Parathyroid adenoma (tissue), 2 donors: ENCODE data around the gene HSD17B1.

Experiments
- H2AFZ ChIP-seq: fragments of 300-600 bp; sonication (generic); one replicate; pipeline ENCODE4 v1.7.0; 2017; ENCODE audit warnings: antibody characterized with exemption, mild to moderate bottlenecking
- H3K27ac ChIP-seq: fragments of 300-600 bp; sonication (generic); one replicate; pipeline ENCODE4 v1.7.0; 2017
- H3K27me3 ChIP-seq: fragments of 300-600 bp; sonication (generic); one replicate; pipeline ENCODE4 v1.7.0; 2017; ENCODE audit warnings: low read length; ENCODE audit not compliant: control insufficient read depth, insufficient read depth
- H3K36me3 ChIP-seq: fragments of 300-600 bp; sonication (generic); one replicate; pipeline ENCODE4 v1.7.0; 2017; ENCODE audit warnings: low read length; ENCODE audit not compliant: control insufficient read depth, insufficient read depth
- H3K4me1 ChIP-seq: fragments of 300-600 bp; sonication (generic); one replicate; pipeline ENCODE4 v1.7.0; 2017; ENCODE audit warnings: control low read depth
- H3K4me2 ChIP-seq: fragments of 300-600 bp; sonication (generic); one replicate; pipeline ENCODE4 v1.7.0; 2017; ENCODE audit warnings: low read length
- H3K4me3 ChIP-seq: fragments of 300-600 bp; sonication (generic); one replicate; pipeline ENCODE4 v1.7.0; 2017; ENCODE audit warnings: low read depth, low read length
- H3K79me2 ChIP-seq: fragments of 300-600 bp; sonication (generic); one replicate; pipeline ENCODE4 v1.7.0; 2017; ENCODE audit warnings: control low read depth
- H3K9ac ChIP-seq: fragments of 300-600 bp; sonication (generic); one replicate; pipeline ENCODE4 v1.7.0; 2017; ENCODE audit warnings: mild to moderate bottlenecking
- H3K9me3 ChIP-seq: fragments of 300-600 bp; sonication (generic); one replicate; pipeline ENCODE4 v1.7.0; 2017; ENCODE audit warnings: low read length; ENCODE audit not compliant: control insufficient read depth
- TF ChIP-seq, protein P1 (sequence below): fragments of 300-600 bp; sonication (generic); IDR thresholded peaks from one replicate; pipeline ENCODE4 v1.7.0; 2017; ENCODE audit warnings: antibody characterized with exemption, mild to moderate bottlenecking
- donor health status: primary hyperparathyroidism.

HSD17B1 gene

GRCh38 chr17:42563143-42563509 is 10.4 kb downstream of the HSD17B1 start:
- peaks cover 29% of the 10 kb centered on the region for H3K79me2 ChIP-seq
- H3K4me3 ChIP-seq = peak overlapping the region; percentile 81
- H3K9me3 ChIP-seq = no peaks in the 10 kb centered on the region
- H3K36me3 ChIP-seq = no peaks in the 10 kb centered on the region
- peaks cover 24% of the 10 kb centered on the region for H3K4me1 ChIP-seq
- no peak overlapping the region for H2AFZ ChIP-seq
- TF ChIP-seq, protein P1, sequence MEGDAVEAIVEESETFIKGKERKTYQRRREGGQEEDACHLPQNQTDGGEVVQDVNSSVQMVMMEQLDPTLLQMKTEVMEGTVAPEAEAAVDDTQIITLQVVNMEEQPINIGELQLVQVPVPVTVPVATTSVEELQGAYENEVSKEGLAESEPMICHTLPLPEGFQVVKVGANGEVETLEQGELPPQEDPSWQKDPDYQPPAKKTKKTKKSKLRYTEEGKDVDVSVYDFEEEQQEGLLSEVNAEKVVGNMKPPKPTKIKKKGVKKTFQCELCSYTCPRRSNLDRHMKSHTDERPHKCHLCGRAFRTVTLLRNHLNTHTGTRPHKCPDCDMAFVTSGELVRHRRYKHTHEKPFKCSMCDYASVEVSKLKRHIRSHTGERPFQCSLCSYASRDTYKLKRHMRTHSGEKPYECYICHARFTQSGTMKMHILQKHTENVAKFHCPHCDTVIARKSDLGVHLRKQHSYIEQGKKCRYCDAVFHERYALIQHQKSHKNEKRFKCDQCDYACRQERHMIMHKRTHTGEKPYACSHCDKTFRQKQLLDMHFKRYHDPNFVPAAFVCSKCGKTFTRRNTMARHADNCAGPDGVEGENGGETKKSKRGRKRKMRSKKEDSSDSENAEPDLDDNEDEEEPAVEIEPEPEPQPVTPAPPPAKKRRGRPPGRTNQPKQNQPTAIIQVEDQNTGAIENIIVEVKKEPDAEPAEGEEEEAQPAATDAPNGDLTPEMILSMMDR = no peak
- H3K4me2 ChIP-seq = peak overlapping the region; percentile 91
- no peaks in the 10 kb centered on the region for H3K27me3 ChIP-seq
- H3K27ac ChIP-seq = no peak overlapping the region
- H3K9ac ChIP-seq = peak overlapping the region; percentile 56

DNA sequence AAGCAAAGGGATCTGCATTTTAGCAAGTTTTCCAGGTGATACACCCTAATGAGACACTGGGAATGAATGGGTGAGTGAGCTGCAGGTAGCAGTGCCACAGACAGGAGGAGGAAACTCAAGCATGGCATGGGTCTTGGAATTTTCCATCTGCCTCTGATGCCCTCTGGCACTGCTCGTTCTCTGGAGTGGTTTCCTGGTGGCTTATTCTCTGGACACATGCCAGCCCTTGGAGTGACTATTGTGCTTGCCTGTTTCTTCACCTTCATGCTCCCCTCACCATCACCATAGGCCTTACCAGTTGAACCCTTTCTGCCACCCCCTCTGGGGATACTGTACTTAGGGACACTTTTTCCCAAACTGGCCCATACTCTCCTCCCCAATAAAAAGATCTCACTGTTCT is 10.8 kb downstream of the HSD17B1 start:
- Histone ChIP-seq H3K4me2 (peak overlapping the region; percentile 91), H3K27ac (no peak overlapping the region), H3K9me3 (no peaks in the 10 kb centered on the region), H3K9ac (no peak overlapping the region), H3K79me2 (peaks cover 29% of the 10 kb centered on the region), H3K27me3 (no peaks in the 10 kb centered on the region), H3K4me1 (peaks cover 24% of the 10 kb centered on the region), H3K4me3 (peak overlapping the region; percentile 81), H2AFZ (no peak overlapping the region), H3K36me3 (no peaks in the 10 kb centered on the region)
- TF ChIP-seq, protein P1 = no peak

DNA sequence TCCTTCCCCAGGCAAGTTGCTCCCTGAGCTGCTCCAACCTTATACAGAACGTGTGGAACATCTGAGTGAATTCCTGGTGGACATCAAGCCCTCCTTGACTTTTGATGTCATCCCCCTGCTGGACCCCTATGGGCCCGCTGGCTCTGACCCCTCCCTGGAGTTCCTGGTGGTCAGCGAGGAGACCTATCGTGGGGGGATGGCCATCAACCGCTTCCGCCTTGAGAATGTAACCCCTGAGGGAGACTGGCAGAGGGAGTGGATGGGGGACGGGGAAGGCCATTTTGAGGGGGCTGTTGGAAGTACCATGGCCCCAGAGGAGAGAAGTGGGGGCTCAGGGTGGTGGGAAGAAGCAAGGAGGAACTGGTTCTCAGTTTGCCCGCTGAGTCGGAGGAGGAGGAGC is 11.2 kb downstream of the HSD17B1 start:
- no peak overlapping the region for H2AFZ ChIP-seq
- H3K36me3 ChIP-seq = no peaks in the 10 kb centered on the region
- no peak overlapping the region for H3K27ac ChIP-seq
- TF ChIP-seq, protein P1 = no peak
- peak overlapping the region; percentile 81 for H3K4me3 ChIP-seq
- H3K4me2 ChIP-seq = peak overlapping the region; percentile 91
- no peaks in the 10 kb centered on the region for H3K9me3 ChIP-seq
- no peak overlapping the region for H3K9ac ChIP-seq
- peaks cover 24% of the 10 kb centered on the region for H3K4me1 ChIP-seq
- peaks cover 29% of the 10 kb centered on the region for H3K79me2 ChIP-seq
- H3K27me3 ChIP-seq = no peaks in the 10 kb centered on the region

- H3K27me3 ChIP-seq = no peaks in the 10 kb centered on the region
- H3K4me3 ChIP-seq = no peak overlapping the region
- H3K79me2 ChIP-seq = peaks cover 29% of the 10 kb centered on the region
- H3K9me3 ChIP-seq = no peaks in the 10 kb centered on the region
- H3K27ac ChIP-seq = no peak overlapping the region
- TF ChIP-seq, protein P1 = no peak
- no peak overlapping the region for H3K4me2 ChIP-seq
- H3K36me3 ChIP-seq = no peaks in the 10 kb centered on the region
- H3K4me1 ChIP-seq = peaks cover 24% of the 10 kb centered on the region
- no peak overlapping the region for H3K9ac ChIP-seq
- no peak overlapping the region for H2AFZ ChIP-seq
These were observed 12.2 kb downstream of the HSD17B1 start for GRCh38 chr17:42564815-42565522.
